ENCODE results near the gene ITPR1.

DNA sequence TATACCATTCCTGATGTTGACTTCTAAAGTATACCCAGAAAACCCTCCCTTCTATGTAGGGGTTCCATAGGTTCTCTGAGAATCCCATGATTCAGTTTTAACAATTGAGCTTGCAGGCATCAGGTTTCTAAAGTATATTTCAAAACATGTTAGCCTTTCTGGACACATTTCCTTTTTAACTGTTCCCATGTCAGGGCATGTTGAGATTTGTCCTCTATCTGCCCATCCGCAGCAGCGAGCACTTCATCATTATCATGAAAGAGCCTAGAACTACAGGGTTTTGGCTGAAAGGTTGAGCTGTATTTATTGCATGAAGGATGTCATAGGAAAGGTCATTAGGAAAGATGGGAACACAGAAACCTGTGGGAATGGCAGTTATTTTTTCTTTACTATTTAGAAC is 285.0 kb downstream of the ITPR1 start:
- TF ChIP-seq, protein P1, sequence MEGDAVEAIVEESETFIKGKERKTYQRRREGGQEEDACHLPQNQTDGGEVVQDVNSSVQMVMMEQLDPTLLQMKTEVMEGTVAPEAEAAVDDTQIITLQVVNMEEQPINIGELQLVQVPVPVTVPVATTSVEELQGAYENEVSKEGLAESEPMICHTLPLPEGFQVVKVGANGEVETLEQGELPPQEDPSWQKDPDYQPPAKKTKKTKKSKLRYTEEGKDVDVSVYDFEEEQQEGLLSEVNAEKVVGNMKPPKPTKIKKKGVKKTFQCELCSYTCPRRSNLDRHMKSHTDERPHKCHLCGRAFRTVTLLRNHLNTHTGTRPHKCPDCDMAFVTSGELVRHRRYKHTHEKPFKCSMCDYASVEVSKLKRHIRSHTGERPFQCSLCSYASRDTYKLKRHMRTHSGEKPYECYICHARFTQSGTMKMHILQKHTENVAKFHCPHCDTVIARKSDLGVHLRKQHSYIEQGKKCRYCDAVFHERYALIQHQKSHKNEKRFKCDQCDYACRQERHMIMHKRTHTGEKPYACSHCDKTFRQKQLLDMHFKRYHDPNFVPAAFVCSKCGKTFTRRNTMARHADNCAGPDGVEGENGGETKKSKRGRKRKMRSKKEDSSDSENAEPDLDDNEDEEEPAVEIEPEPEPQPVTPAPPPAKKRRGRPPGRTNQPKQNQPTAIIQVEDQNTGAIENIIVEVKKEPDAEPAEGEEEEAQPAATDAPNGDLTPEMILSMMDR (IDR thresholded peaks at IDR 0.05; ENCODE audit: poor library complexity, severe bottlenecking), result no peak
- TF ChIP-seq RAD21 (conservative IDR thresholded peaks at IDR 0.05), result no peak
- no peak for TF ChIP-seq MXI1 (conservative IDR thresholded peaks at IDR 0.05; ENCODE audit: poor library complexity, severe bottlenecking)

All from neural cell (in vitro differentiated cells).